HEK293 (cell line): ENCODE measurements around the gene PTDSS2.

ENCODE experiments used
- INSM2 ChIP-seq: fragments of 450-650 bp; formaldehyde crosslinking; IDR thresholded peaks from 2 replicates; pipeline ENCODE4 v1.5.1; 2016; ENCODE audit warnings: missing biosample characterization, missing genetic modification characterization
- KLF10 ChIP-seq: fragments of 450-650 bp; IDR thresholded peaks from 2 replicates; pipeline ENCODE4 v1.5.1; 2018; ENCODE audit warnings: missing biosample characterization, mild to moderate bottlenecking, missing genetic modification characterization
- KLF8 ChIP-seq: fragments of 450-650 bp; formaldehyde crosslinking; IDR thresholded peaks from 2 replicates; pipeline ENCODE4 v1.5.1; 2016; ENCODE audit warnings: missing biosample characterization, missing genetic modification characterization
- KLF9 ChIP-seq: fragments of 450-650 bp; formaldehyde crosslinking; IDR thresholded peaks from 2 replicates; pipeline ENCODE4 v1.5.1; 2016; ENCODE audit warnings: missing biosample characterization, missing genetic modification characterization, low read depth
- OSR2 ChIP-seq: fragments of 450-650 bp; formaldehyde crosslinking; IDR thresholded peaks from 2 replicates; pipeline ENCODE4 v1.5.1; 2016; ENCODE audit warnings: missing biosample characterization, missing genetic modification characterization
- PBX3 ChIP-seq: sonication (generic); formaldehyde crosslinking; IDR thresholded peaks from 2 replicates; pipeline ENCODE4 v1.8.1; 2022; ENCODE audit warnings: mild to moderate bottlenecking, moderate library complexity, missing genetic modification reagents
- PRDM10 ChIP-seq: fragments of 450-650 bp; formaldehyde crosslinking; IDR thresholded peaks from 2 replicates; pipeline ENCODE4 v1.5.1; 2016; ENCODE audit warnings: missing biosample characterization, missing genetic modification characterization
- SCRT2 ChIP-seq: fragments of 450-650 bp; formaldehyde crosslinking; IDR thresholded peaks from 2 replicates; pipeline ENCODE4 v1.5.1; 2016; ENCODE audit warnings: missing biosample characterization, missing genetic modification characterization
- SP2 ChIP-seq: fragments of 450-650 bp; formaldehyde crosslinking; IDR thresholded peaks from 2 replicates; pipeline ENCODE4 v1.5.1; 2016; ENCODE audit warnings: missing biosample characterization, missing genetic modification characterization
- SP3 ChIP-seq: fragments of 450-650 bp; formaldehyde crosslinking; IDR thresholded peaks from 2 replicates; pipeline ENCODE4 v1.5.1; 2016; ENCODE audit warnings: missing biosample characterization, missing genetic modification characterization
- SP7 ChIP-seq: fragments of 450-650 bp; formaldehyde crosslinking; IDR thresholded peaks from 2 replicates; pipeline ENCODE4 v1.5.1; 2016; ENCODE audit warnings: missing biosample characterization, missing genetic modification characterization
- TSHZ1 ChIP-seq: fragments of 450-650 bp; formaldehyde crosslinking; IDR thresholded peaks from 2 replicates; pipeline ENCODE4 v1.5.1; 2016; ENCODE audit warnings: missing biosample characterization, missing genetic modification characterization, borderline replicate concordance
- ZBTB6 ChIP-seq: fragments of 450-650 bp; formaldehyde crosslinking; IDR thresholded peaks from 2 replicates; pipeline ENCODE4 v1.5.1; 2017; ENCODE audit warnings: missing biosample characterization, missing genetic modification characterization
- ZNF423 ChIP-seq: fragments of 450-650 bp; formaldehyde crosslinking; IDR thresholded peaks from 2 replicates; pipeline ENCODE4 v1.5.1; 2016; ENCODE audit warnings: missing biosample characterization, missing genetic modification characterization
- ZNF449 ChIP-seq: fragments of 450-650 bp; formaldehyde crosslinking; IDR thresholded peaks from 2 replicates; pipeline ENCODE4 v1.5.1; 2017; ENCODE audit warnings: missing biosample characterization, mild to moderate bottlenecking, missing genetic modification characterization, moderate library complexity
- ZNF513 ChIP-seq: fragments of 450-650 bp; IDR thresholded peaks from 2 replicates; pipeline ENCODE4 v1.5.1; 2018; ENCODE audit warnings: missing biosample characterization, missing genetic modification characterization
- ZNF549 ChIP-seq: fragments of 450-650 bp; IDR thresholded peaks from 2 replicates; pipeline ENCODE4 v1.5.1; 2018; ENCODE audit warnings: missing biosample characterization, missing genetic modification characterization, mild to moderate bottlenecking, inconsistent platforms, moderate library complexity
- ZNF621 ChIP-seq: fragments of 450-650 bp; formaldehyde crosslinking; IDR thresholded peaks from 2 replicates; pipeline ENCODE4 v1.5.1; 2017; ENCODE audit warnings: missing biosample characterization, missing genetic modification characterization
- ZNF629 ChIP-seq: fragments of 450-650 bp; formaldehyde crosslinking; IDR thresholded peaks from 2 replicates; pipeline ENCODE4 v1.5.1; 2017; ENCODE audit warnings: missing biosample characterization, missing genetic modification characterization
- ZNF660 ChIP-seq: fragments of 450-650 bp; IDR thresholded peaks from 2 replicates; pipeline ENCODE4 v1.5.1; 2018; ENCODE audit warnings: missing biosample characterization, mild to moderate bottlenecking, missing genetic modification characterization
- ZNF664 ChIP-seq: fragments of 450-650 bp; formaldehyde crosslinking; IDR thresholded peaks from 2 replicates; pipeline ENCODE4 v1.5.1; 2016; ENCODE audit warnings: missing biosample characterization, missing genetic modification characterization
- ZNF707 ChIP-seq: fragments of 450-650 bp; formaldehyde crosslinking; IDR thresholded peaks from 2 replicates; pipeline ENCODE4 v1.5.1; 2016; ENCODE audit warnings: missing biosample characterization, missing genetic modification characterization
- ZNF843 ChIP-seq: fragments of 450-650 bp; formaldehyde crosslinking; IDR thresholded peaks from 2 replicates; pipeline ENCODE4 v1.5.1; 2016; ENCODE audit warnings: missing biosample characterization, missing genetic modification characterization
- ZSCAN23 ChIP-seq: fragments of 450-650 bp; formaldehyde crosslinking; IDR thresholded peaks from 2 replicates; pipeline ENCODE4 v1.5.1; 2016; ENCODE audit warnings: missing biosample characterization, missing genetic modification characterization

Gene PTDSS2

GRCh38 chr11:535519-536454, 85.7 kb downstream of the PTDSS2 start, which contains the start of gene HRAS (continued):
- TF ChIP-seq ZSCAN23 (tag by site-specific recombination) (no peak), ZNF707 (tag by site-specific recombination) (no peak), ZNF513 (no peak), SCRT2 (no peak), PRDM10 (peak; percentile 67), PBX3 (CRISPR knock-in tag) (peak; percentile 99), SP7 (tag by site-specific recombination) (no peak), ZNF549 (tag by site-specific recombination) (no peak), SP2 (peak; percentile 71), ZNF621 (tag by site-specific recombination) (no peak), ZNF660 (peak; percentile 47; the same call in 1 of the 2 replicates), KLF8 (peak; percentile 74; the same call in 1 of the 2 replicates), INSM2 (tag by site-specific recombination) (no peak), KLF10 (tag by site-specific recombination) (0 out of 2 replicates have a peak, but pooled peaks have one; percentile 35), ZBTB6 (tag by site-specific recombination) (peak; percentile 34; the same call in 1 of the 2 replicates), SP3 (tag by site-specific recombination) (peak; percentile 69), ZNF423 (tag by site-specific recombination) (no peak), KLF9 (tag by site-specific recombination) (0 out of 2 replicates have a peak, but pooled peaks have one; percentile 35), OSR2 (tag by site-specific recombination) (no peak), ZNF843 (tag by site-specific recombination) (no peak), ZNF629 (no peak), TSHZ1 (no peak), ZNF664 (tag by site-specific recombination) (no peak), ZNF449 (tag by site-specific recombination) (peak; percentile 99)
